GDM1 (cell line): ENCODE measurements around the gene ACSF2.

Experiments used
- DNase-seq: peaks from one replicate; lab custom pipeline; 2025; lab: John Stamatoyannopoulos, UW

The ACSF2 gene

DNA sequence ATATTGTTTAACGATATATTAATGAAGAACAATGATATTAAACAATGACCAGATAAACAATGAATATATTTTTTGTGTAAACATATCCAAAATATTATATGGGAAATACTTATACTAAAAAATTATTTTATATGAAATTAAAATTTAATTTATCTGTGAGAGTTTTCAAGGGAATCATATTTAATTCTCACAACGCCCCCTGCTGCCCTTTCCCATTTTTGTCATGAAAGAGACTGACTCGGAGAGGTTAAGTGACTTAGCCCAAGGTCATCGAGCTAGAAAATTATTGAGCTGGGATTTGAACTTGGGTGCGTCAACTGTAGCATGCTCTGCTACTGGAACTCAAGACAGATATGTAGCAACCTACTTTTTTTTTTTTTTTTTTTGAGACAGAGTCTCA lies 75.0 kb downstream of the ACSF2 start:
- no peak for DNase-seq

DNA sequence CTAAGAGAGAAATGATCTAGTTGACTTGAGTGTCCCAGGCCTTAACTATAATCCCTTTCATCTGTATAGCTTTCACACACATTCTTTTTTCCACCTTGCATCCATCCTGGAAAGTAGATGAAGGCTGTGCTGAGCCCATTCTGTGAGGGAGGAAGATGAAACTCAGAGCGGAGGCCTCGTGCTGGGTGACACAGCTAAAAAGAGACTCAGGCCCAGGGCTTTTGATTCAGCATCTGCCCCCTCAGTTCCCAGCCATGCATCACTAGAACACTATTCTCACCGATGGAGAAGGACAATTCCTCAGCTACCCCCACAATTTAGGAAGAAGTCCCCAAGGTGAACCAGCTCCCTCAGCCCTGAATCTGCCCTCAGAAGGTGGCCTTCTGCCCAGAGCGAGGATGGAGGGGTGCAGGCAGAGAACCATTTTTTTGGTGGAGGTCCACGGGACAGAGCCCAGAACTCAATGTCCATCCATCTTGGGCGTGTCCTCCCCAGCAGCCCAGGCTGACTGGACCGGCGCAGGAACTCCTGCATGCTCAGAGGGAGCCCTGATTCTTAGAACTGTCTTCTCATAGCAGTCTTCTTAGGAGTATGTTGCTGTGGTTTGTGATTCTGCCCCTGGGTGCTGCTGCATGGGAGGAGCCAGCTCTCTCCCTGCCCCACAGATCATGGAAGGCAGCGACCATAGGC lies 76.4 kb downstream of the ACSF2 start:
- no peak for DNase-seq

DNA sequence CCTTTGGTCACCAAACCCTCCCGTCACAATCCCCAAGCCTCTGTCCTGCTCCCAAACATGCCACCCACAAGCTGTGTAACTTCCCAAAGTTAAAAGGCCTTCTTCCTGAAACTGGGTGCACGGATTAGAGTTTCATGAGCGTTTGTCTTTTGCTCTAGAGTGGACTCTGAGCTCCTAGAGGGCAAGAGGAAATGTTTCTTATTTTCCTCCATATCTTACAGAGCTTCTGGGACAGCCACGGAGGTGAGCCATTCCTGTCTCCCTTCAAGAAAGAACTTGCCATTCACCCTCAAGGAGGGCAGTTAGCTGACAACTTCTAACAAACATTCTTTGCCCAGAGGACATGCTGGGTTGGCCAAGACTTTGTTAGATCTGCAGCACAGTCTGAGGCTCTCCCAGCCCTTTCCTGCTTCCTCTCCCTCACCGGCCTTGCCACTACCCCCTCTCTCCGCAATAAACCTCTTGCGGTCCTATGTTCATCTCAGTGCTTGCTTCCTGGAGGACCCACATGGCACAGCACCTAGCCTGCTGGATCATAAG lies 79.6 kb downstream of the ACSF2 start:
- no peak for DNase-seq

DNA sequence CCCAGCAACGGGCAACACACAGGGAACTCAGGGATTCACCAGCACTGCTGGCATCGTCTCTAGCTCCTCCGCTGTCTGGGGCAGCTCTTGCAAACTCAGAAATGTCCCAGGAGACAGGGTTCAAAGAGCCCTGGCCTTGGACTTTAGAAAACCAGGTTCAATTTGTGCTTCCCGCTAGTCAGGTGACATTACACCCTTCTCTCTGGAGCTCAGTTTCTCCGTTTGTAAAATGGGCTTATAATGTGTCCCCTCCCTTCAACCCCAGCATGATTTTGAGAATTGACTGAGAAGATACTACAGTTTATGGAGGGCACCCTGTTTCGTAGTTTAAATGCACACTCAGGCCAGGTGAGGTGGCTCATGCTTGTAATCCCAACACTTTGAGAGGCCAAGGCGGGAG lies 80.3 kb downstream of the ACSF2 start:
- DNase-seq: no peak

DNA sequence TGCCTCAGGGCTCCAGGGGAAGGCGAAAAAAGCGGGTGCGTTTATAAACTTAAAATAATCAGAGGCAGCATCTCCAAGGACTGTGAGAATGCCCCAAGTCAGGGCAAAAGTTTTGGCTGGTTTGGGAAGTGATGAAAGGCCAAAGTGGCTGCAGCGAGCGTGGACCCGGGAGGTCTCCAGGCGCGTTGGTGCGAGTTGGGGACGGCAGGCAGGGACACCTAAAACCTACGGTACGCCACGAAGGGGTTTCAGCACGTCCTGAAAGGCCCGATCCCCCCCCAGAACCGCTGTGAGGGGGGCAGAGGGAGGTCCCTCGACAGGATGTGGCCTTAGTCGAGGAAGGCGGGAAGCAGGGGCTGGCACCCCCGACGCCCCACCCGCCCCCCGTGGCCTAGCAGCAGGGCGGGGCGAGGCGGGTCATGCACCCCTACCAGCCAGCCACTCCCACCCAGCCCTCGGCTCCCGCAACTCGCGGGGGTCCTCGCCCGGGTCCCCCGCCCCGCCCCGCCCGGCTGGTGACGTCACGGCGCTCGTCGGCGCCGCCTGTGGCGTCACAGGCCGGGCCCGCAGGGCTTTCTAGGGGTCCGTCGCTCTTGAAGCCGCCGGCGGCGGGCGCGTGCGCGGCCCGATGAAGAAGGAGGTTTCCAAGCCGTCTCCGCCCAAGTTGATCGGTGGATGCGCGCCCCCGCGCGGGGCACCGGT lies 82.0 kb downstream of the ACSF2 start, which contains the start of gene MYCBPAP:
MYCBPAP (plus strand) TSS at position 569 of the 702 bp plus-strand sequence. CDS start 236 bp downstream, outside the sequence.
- no peak for DNase-seq

DNA sequence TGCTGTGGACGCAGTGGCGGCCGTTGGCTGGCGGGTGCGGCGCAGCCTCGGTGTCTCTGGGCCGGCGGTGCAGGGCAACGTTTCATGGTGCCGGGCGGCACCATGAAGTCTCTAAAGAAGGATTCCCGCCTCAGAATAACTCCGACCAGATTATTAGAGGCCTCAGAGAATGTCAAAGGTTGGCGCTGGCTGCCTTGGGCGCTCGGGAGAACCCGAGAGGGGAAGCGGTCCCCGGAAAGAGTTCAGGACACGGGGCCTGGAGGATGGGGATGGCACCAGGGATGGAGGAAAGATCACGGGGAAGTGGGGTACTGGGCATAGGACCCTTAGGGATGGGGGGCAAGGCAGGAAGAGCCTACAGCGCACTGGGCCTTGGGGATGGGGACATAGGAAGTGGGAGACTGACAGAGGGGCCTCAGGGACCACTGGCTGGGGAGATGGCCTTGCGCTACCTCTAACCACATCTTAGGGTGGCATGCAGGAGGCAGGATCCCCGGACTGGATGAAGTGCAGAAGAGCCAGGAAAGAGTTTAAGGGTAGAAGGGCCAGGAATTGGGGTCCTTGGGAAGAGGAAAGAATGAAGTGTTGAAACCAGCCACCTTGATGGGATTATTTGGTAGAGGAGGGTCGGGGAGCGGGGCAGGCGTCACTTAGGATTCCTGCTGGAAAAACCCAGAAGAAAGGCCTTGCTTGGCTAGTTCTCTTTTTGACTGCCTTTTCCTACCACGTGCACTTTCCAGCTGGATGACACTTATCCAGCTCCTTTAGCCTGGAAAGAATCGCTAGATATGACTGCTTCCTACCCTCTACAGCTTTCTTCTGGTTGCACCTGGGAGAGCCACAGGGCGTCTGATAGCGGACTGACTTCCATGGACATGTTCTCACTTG lies 82.8 kb downstream of the ACSF2 start:
- DNase-seq: no peak

DNA sequence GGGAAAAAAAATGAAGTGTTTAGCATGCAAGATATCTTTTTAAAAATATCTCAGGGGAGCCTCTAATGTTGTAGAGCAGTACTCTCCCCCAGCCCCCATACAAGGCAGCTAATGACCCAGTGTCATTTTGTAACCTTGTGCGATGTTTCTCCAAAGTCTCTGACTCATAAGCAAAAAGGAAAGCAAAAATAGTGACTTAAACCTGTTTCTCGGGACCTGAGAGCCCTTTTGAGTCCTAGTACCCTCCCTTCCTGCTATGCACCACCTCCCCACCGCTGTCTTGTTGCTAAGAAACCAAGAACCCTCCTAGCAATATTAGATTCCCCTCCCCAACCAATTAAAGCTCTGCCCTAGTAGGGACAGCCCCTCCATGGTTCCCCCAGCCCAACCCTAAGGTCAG lies 85.0 kb downstream of the ACSF2 start:
- DNase-seq: no peak

DNA sequence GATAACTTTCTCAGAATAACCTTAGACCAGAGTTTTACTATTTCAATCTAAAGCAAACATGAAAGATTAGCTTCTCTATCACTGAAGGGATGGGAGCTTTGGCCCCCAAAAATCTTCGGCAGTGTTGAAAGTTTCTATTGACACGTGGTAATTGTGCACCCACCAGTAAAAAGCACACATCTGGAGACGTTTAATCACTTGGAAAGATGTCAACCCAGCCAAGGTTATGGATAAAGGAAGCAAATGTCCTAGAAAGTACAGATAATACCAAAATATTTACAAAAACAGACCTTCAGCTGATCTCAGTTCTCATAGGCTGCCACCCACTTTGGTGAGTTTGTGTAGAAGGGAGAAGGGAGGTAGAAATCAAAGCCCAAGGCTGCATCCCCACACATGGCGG lies 87.5 kb downstream of the ACSF2 start:
- DNase-seq: no peak

DNA sequence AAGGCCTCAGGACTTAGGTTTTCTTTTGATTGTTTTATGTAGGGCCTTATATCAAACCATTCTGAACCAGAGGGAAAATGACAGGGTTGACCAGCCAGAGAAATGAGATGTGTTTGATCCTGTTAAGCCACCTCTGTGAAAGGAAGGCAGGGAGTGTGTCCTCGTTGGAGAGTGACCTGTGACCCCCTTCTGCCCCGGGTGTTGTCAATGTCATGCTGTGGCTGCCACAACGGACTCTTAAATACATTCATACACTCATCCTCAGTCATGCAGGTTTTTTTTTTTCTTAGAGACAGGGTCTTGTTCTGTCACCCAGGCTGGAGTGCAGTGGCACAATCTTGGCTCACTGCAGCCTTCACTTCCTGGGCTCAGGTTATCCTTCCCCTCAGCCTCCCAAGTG lies 88.4 kb downstream of the ACSF2 start:
- no peak for DNase-seq

DNA sequence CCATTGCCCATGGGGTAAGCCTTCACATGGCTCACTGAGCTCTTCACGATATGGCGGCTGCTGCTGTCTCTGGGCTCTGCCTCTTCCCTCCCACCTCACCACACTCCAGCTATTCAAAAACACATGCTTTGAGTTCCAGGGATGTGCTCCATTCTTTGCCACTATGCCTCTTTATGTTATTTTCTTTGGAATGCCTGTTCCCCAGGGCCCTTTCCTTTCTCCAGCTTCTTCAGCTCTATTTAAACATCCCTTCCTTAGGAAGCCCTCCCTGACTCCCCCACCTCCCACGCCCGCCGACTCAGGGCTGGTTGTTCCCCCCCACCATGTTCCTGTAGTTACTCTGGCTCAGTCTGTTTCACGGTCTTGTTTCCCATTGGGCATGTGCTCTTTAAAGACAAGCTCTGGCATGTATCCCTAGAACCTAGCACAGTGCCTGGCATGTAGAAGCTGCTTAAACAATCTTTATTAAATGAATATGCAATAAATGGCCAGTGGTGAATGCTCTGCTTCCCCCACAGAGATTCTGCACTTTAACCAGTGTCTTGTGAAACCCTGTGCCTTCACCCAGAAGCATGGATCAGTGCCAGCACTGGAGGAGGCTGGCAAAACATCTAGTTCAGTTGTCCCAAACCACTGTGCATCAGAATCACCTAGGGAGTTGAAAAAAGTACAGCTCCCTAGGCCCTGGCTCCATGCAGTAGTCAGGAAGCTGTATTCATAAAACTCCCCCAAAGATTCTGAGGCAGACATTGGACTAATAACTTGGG lies 89.1 kb downstream of the ACSF2 start:
- no peak for DNase-seq

DNA sequence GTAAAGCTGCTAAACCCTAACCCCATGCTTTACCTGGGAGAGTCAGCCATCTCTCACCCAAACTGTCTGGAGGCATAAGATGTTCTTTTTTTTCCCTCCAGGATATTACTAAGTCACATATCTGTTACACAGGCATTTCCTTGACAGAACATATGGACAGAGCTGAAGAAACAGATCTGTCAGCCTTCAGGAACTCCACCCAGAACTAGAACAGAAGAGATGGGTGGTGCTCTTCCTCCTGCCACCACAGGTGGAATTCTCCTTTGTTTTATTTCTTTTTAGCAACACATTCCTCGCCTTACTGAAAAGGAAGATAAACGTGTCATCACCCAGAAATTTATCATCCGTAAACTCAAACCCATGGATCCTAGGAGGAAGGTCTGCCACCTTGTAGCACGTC lies 91.0 kb downstream of the ACSF2 start:
- DNase-seq: no peak

DNA sequence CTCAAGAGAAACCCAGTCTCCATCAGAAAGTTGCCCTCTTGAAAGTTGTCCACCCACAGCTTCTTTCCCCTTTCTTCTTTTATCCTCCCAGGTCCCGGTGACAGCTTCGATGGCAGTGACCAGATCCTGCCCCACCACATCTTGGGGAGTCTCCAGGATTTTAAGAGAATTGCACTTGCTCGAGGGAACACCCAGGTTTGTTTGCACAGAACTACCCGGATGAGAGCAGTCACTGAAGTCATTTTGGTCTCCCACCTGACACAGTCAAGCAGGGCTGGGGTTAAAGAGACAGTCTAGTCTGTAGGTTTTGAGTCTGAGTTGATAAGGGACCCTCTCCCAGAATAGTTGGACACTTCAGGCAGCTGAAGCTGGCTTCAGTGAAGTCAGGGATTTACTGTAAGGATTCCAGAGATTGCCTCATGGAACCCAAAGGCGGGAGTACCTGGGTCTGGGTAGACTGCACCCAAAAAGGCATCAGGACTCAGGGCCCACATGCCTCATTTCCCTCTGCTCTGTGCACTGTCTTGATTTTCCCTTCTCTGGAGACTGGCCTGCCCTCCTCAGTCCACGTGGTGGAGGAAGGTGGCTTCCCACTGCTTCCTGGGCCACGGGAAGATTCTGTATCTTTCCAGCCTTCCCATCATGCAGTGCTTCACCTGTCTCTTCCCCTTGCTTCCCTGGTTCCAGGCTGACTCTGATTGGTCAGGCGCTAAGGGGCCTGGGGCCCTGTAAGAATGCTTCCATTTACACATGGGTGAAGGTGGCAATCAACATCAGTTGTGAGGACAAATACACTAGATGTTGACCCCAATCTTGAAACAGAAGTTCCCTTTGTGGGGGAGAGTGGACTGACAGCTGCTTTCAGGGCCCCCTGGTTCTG lies 91.7 kb downstream of the ACSF2 start:
- DNase-seq: no peak

DNA sequence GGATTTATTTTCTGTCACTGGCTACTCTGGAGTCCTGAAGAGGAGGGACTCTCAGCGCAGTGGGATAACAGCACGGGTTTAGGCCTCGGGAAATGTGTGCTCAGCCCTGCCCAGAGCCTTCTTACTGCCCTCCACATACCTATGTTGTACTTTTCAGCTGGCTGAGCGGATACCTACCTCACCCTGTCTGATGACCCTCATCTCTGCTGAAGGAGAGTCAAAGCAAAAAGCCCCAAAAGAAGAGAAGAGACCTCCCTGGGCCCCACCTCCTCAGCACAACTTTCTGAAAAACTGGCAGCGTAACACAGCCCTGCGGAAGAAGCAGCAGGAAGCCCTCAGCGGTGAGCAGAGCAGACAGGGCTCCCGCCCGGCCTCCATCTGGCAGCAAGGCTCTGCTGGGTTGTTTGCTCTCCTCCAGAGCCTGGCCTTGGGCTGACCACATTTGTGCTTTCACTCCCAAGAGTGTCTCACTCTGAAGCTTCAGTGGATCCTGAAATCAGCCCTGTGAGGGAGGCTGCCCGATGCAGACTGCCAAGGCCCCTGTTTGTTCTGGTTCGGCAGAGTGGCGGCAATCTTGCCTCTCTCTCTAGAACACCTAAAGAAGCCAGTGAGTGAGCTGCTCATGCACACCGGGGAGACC lies 92.5 kb downstream of the ACSF2 start:
- no peak for DNase-seq

DNA sequence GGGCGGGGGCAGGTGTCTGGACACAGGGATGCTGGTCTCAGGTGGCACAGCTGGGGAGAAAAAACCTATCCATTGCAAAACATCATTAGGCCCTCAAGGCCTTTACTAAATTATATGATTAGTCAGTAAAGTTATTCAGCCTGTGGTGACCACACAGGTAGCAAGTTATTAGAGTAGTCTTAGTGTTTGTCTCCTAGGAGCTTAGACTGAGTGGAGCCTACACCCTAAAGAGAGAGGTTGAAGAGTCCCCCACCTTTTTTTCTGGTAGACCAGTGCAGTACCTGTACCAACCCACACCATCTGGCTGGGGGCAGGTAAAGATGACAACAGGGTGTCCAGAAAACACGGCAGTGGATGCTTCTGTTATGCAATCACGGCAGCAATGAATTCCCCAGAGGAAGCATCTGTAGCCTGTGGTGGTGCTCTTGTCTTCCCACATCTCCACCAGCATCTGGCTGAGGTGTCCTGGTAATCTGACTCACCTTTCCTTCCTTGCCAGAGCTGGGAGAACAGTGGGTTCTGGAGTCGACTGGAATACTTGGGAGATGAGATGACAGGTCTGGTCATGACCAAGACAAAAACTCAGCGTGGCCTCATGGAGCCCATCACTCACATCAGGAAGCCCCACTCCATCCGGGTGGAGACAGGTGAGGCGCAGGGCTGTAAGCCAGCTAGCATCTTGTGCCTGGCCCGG lies 93.3 kb downstream of the ACSF2 start:
- no peak for DNase-seq

DNA sequence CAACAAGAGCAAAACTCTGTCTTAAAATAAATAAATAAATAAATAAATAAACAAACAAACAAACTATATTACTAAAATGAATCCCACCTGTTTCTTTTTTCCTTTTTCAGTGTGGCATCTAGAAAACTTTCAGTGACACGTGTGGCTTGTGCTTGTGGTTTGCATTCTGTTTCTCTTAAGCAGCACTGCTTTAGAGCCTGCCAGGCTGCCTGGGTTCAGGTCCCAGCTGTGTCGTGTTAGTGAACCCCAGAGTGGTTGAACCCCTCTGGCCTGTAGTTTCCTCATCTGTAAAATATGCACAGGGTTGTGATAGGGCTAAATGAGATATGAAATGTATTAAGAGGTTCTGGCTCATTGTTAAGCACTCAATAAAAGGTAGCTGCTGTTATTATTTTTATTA lies 94.5 kb downstream of the ACSF2 start:
- no peak for DNase-seq

DNA sequence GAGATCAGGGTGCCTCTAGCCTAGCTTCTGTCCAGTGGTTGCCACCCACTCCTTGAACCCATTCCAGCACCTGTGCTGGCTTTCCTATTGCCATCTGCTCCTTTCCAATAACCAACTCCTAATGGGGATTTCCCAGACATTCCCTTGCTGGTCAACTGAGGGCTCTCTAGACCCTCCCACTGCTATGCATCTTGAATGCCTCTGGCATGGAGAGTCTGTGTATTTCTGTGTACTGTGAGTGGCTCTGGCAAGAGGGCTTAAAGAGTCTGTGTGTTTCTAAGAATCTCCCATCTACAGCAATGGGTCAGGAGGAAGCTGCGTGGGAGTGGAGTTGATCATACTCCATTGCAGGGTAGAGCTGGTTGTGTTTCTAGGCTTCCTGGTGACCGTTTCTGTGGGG lies 95.5 kb downstream of the ACSF2 start:
- DNase-seq: no peak

DNA sequence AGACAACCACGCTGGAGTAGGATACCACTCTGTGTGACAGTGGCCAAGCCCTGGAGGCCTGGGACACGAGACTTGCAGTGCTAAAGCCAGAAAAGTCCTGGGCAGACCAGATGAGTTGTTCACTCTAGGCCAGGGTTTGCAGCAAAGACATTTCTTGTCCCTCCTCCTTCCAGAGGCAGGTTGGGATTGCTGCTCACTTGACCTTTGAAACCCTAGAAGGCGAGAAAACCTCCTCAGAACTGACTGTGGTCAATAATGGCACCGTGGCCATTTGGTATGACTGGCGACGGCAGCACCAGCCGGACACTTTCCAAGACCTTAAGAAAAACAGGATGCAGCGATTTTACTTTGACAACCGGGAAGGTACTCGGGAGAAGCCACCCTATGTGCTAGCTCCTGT lies 96.7 kb downstream of the ACSF2 start:
- no peak for DNase-seq

DNA sequence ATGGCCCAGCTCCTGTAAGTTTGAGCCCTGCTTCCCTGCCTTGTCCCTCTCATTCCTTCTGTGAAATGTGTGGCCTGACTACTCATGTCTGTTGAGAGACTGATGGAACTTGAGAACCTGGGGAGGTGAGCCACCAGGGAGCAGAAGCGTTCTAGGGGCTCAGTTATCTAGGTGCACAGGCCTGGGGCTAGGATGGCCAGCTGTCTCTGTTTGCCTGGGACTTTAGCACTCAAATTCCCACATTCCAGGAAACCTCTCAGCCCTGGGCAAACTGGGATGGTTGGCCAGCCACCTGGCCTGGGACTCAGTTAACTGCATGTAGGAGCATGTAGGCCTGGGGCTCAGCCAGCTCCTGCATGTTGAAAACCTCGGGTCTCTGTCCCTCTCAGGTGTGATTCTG lies 97.2 kb downstream of the ACSF2 start:
- DNase-seq: no peak
